Upper lobe of left lung (tissue), 6 donors: ENCODE measurements around the gene ASMTL. TPM values are rescaled to one million over a fixed set of nuclear protein-coding genes. Genes with fewer than 3 reads are reported as not detected.
A peak's percentile ranks its signal among the peaks of the same experiment; 100 is the strongest.

Source experiments
- ATAC-seq, 2 donors: fragments of 200-7000 bp; cut with Tn5 transposase; one replicate each; pipeline ENCODE4 v1.9.1; 2022; ENCODE audit warnings: mild to moderate bottlenecking in 2 of 2, moderate library complexity in 2 of 2; ENCODE audit not compliant: low FRiP score in 2 of 2
- DNase-seq, 2 donors: peaks; one replicate each; pipeline ENCODE4 v3.0.0-alpha.2; 2019 to 2020
- H3K27ac ChIP-seq, 4 donors: fragments of 200-600 bp; sonication (generic); one replicate each; pipeline ENCODE4 v1.5.1; 2016 to 2019
- H3K27me3 ChIP-seq, 4 donors: fragments of 200-600 bp; sonication (generic); one replicate each; pipeline ENCODE4 v1.5.1; 2017 to 2019
- H3K36me3 ChIP-seq, 4 donors: fragments of 200-600 bp; sonication (generic); one replicate each; pipeline ENCODE4 v1.5.1; 2016 to 2019
- H3K4me1 ChIP-seq, 4 donors: fragments of 200-600 bp; sonication (generic); one replicate each; pipeline ENCODE4 v1.5.1; 2018 to 2019
- H3K4me3 ChIP-seq, 4 donors: fragments of 200-600 bp; sonication (generic); one replicate each; pipeline ENCODE4 v1.5.1; 2017 to 2019; ENCODE audit warnings: mild to moderate bottlenecking in 2 of 4, moderate library complexity in 1 of 4
- H3K9me3 ChIP-seq, 4 donors: fragments of 200-600 bp; sonication (generic); one replicate each; pipeline ENCODE4 v1.5.1; 2018 to 2019
- EP300 ChIP-seq, 4 donors: sonication (generic); formaldehyde crosslinking; IDR thresholded peaks; one replicate each; pipeline ENCODE4 v1.5.1; 2017; ENCODE audit warnings: antibody characterized with exemption in 4 of 4, control low read depth in 2 of 4
- POLR2A ChIP-seq, 4 donors: fragments of 450-650 bp; IDR thresholded peaks; one replicate each; pipeline ENCODE4 v1.5.1; 2016 to 2017; ENCODE audit warnings: antibody characterized with exemption in 4 of 4, mild to moderate bottlenecking in 2 of 4
- POLR2AphosphoS5 ChIP-seq, 2 donors: sonication (generic); formaldehyde crosslinking; IDR thresholded peaks; one replicate each; pipeline ENCODE4 v1.5.1; 2017; ENCODE audit warnings: antibody characterized with exemption in 2 of 2
- WGBS, 2 donors: methylation state at CpG; one replicate each; pipeline ENCODE4 v1.1.5; 2017 to 2018; 5-methylcytosine and 5-hydroxymethylcytosine counted together
- total RNA-seq, 6 donors: library from RNA; depleted of rRNA in 4 of 6; stranded (reverse); fragments of >200 nt in 4 of 6; gene quantifications; one replicate each; pipeline versions ENCODE4 v1.1.0 to v1.2.1, GENCODE V29; 2016 to 2021
- TF ChIP-seq, protein P1 (sequence below), 6 experiments: fragments of 450-650 bp in 4 of 6; fragments of 200-600 bp in 2 of 6; sonication (generic) in 2 of 6; IDR thresholded peaks; one replicate each; pipeline ENCODE4 v1.5.1; 2016 to 2019; ENCODE audit warnings: antibody characterized with exemption in 6 of 6
- donor health status: DM: no; HTN: no; CAD: no; lungs with moderate emphysema.
- donor health status: DM: no; HTN: yes; CAD: no; lungs with severe emphysema.

ASMTL gene
- total RNA-seq, 6 donors from 2014 or later: 11.0 to 28.3 (median 23.2) TPM

DNA sequence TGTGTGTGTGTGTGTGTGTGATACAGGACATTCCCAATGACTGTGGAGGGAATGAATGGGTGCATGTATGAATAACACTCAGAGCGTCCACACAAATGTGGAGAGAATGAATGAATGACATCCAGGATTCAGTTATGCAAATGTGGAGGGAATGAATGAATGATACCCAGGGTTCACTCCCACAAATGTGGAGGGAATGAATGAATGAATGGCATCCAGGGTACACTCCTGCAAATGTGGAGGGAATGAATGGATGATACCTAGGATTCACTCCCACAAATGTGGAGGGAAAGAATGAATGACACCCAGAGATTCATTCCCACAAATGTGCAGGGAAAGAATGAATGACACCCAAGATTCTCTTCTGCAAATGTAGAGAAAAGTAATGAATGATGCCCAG lies 36.0 kb upstream of the ASMTL start:
- DNase-seq (no peak), ATAC-seq (no peak)
- TF ChIP-seq EP300 (IDR thresholded peaks at IDR 0.05) (no peak), POLR2AphosphoS5 (IDR thresholded peaks at IDR 0.05) (no peak), POLR2A (IDR thresholded peaks at IDR 0.05) (no peak)
- TF ChIP-seq, protein P1, sequence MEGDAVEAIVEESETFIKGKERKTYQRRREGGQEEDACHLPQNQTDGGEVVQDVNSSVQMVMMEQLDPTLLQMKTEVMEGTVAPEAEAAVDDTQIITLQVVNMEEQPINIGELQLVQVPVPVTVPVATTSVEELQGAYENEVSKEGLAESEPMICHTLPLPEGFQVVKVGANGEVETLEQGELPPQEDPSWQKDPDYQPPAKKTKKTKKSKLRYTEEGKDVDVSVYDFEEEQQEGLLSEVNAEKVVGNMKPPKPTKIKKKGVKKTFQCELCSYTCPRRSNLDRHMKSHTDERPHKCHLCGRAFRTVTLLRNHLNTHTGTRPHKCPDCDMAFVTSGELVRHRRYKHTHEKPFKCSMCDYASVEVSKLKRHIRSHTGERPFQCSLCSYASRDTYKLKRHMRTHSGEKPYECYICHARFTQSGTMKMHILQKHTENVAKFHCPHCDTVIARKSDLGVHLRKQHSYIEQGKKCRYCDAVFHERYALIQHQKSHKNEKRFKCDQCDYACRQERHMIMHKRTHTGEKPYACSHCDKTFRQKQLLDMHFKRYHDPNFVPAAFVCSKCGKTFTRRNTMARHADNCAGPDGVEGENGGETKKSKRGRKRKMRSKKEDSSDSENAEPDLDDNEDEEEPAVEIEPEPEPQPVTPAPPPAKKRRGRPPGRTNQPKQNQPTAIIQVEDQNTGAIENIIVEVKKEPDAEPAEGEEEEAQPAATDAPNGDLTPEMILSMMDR (IDR thresholded peaks at IDR 0.05): no peak
- WGBS, 2 donors: 96 to 100% methylated on average over 1 of the region's 1 CpG
- Histone ChIP-seq H3K4me3 (no peak overlapping the region), H3K27ac (no peak overlapping the region), H3K36me3 (no peaks in the 10 kb centered on the region), H3K9me3 (no peaks in the 10 kb centered on the region), H3K4me1 (peaks cover 0 to 4% (median 0%) of the 10 kb centered on the region in 4 donors), H3K27me3 (no peaks in the 10 kb centered on the region)

DNA sequence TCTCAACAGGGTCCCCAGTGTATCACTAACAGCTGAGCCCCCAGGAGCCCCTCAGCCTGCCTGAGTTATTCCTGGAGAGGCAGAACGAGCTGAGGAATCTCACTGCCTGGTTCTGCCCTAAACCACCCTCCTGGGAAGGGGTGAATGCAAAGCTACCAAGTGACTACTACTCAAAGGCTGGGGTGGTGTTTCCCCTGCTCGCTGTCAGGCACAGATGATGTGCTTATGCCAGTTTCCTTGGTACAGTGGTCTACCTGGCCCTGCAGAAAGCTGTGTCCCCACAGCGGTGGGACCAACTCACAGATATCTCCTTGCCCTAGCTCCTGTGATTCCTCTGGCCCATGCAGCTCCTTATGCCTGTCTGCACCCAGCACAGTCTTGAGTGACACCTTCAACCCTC lies 35.4 kb upstream of the ASMTL start:
- Histone ChIP-seq H3K36me3 (no peaks in the 10 kb centered on the region), H3K4me3 (no peak overlapping the region), H3K27me3 (no peaks in the 10 kb centered on the region), H3K27ac (no peak overlapping the region), H3K9me3 (no peaks in the 10 kb centered on the region), H3K4me1 (no peaks in the 10 kb centered on the region)
- DNase-seq (no peak), ATAC-seq (no peak)
- TF ChIP-seq POLR2A (IDR thresholded peaks at IDR 0.05) (no peak), EP300 (IDR thresholded peaks at IDR 0.05) (no peak), POLR2AphosphoS5 (IDR thresholded peaks at IDR 0.05) (no peak)
- TF ChIP-seq, protein P1 (IDR thresholded peaks at IDR 0.05): no peak
- WGBS, 2 donors: 85 to 87% methylated on average over 3 of the region's 3 CpGs

DNA sequence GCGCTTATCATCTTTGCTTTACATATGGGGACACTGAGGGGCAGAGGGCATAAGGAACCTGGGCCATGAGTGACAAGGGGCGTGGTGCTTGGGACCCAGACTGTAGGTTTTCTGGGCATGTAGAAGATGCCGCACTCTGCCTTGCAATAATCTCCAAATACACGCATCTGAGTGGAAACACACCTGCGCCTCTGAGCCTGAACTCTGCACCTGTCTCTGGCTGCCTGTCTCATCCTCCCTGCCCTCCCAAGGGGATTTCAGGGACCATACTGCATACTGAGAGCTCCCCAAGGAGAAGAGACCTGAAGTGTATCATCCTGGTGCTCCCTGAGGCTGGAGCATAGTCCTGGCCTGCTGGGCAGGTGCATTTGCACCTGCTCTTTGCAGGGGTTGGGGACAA lies 34.7 kb upstream of the ASMTL start:
- Histone ChIP-seq H3K4me3 (no peak overlapping the region), H3K4me1 (peaks cover 0 to under 1% (median 0%) of the 10 kb centered on the region in 4 donors), H3K27ac (peak overlapping the region in 2 of 4 donors; percentile 18 to 78), H3K27me3 (no peaks in the 10 kb centered on the region), H3K9me3 (no peaks in the 10 kb centered on the region), H3K36me3 (no peaks in the 10 kb centered on the region)
- DNase-seq (no peak), ATAC-seq (peak in 1 of 2 donors; percentile 32)
- TF ChIP-seq EP300 (IDR thresholded peaks at IDR 0.05) (no peak), POLR2AphosphoS5 (IDR thresholded peaks at IDR 0.05) (no peak), POLR2A (IDR thresholded peaks at IDR 0.05) (no peak)
- TF ChIP-seq, protein P1 (IDR thresholded peaks at IDR 0.05): no peak
- WGBS, 2 donors: 82 to 83% methylated on average over 2 to 5 of the region's 5 CpGs

DNA sequence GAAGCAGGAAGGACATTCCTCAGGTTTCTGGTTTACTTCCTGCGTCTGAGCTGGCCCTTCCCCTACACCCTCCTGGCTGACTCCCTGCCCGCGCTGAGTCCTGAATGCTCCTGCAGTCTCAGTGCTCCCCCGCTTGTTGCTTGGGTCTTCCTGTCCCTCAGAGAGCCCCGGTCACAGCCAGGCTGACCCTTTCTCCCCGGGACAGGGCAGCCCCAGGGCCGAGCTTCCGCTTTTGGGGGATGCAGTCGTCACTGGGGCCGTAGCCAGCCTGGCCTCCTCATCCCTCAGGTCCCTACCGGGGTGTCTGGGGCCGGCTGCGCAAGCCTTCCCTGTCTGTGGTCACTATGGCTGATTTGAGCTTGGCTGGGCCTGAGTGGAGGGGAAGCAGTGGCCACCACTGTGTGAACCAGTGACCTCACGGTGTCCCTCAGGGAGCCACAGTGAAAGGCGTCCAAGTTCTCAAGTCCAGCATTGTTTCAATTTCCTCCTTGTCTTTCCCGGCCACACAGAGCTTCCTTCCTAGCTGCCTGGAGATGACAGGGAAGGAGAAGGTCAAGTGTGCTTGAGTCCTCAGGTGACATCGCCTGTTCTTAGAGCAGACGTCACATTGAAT lies 34.1 kb upstream of the ASMTL start:
- ATAC-seq: peak in 1 of 2 donors; percentile 75
- H3K9me3 ChIP-seq: no peaks in the 10 kb centered on the region
- peak in 1 of 2 donors; percentile 66 for DNase-seq
- TF ChIP-seq EP300 (IDR thresholded peaks at IDR 0.05): peak; percentile 25 to 95 (median 78)
- peak; percentile 60 to 77 for TF ChIP-seq POLR2AphosphoS5 (IDR thresholded peaks at IDR 0.05)
- TF ChIP-seq, protein P1 (IDR thresholded peaks at IDR 0.05): no peak
- 52% methylated on average over 14 to 18 of the region's 18 CpGs for WGBS, 2 donors
- peaks cover 0 to 5% (median 4%) of the 10 kb centered on the region in 4 donors for H3K4me1 ChIP-seq
- no peaks in the 10 kb centered on the region for H3K27me3 ChIP-seq
- H3K36me3 ChIP-seq: no peaks in the 10 kb centered on the region
- H3K4me3 ChIP-seq: no peak overlapping the region
- peak overlapping the region; percentile 58 to 80 (median 71) for H3K27ac ChIP-seq

DNA sequence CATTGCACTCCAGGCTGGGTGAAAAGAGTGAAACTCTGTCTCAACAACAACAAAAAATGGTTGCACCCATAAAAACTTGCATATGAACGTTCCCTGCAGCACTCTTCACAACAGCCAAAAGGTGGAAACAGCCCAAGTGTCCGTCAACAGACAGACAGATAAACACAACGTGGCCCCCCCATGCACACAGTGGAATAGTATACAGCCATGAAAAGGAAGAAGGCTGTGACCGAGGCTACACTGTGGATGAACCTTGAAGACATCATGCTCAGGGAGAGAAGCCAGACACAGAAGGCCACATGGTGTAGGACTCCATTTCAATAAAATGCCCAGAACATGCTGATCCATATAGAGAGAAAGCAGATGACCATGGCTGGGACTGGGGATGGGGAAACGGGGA lies 33.5 kb upstream of the ASMTL start:
- no peak for ATAC-seq
- Histone ChIP-seq H3K9me3 (no peaks in the 10 kb centered on the region), H3K4me1 (peaks cover 3 to 12% (median 11%) of the 10 kb centered on the region in 4 donors), H3K4me3 (no peak overlapping the region), H3K36me3 (no peaks in the 10 kb centered on the region), H3K27me3 (no peaks in the 10 kb centered on the region), H3K27ac (peak overlapping the region; percentile 58 to 80 (median 71))
- 53 to 88% methylated on average over 5 of the region's 5 CpGs for WGBS, 2 donors
- TF ChIP-seq, protein P1 (IDR thresholded peaks at IDR 0.05): no peak
- TF ChIP-seq POLR2AphosphoS5 (IDR thresholded peaks at IDR 0.05) (no peak), EP300 (IDR thresholded peaks at IDR 0.05) (no peak)
- no peak for DNase-seq
